Activated T-cell treated with anti-CD3 and anti-CD28 coated beads, Interleukin-2, amount 50 U/mL, for 24 hours (primary cell): ENCODE results near the gene THSD7B.
"Not testable (repeated sequence)": the region's sequence is repeated elsewhere in the genome, so short reads cannot be mapped to it uniquely, and the experiment has no call there.

Source experiments
- DNase-seq: peaks from one replicate; pipeline ENCODE4 v3.0.0-alpha.2; 2020
- H3K27ac Mint-ChIP-seq: 2 replicates; pipeline ENCODE4 v1.8.0; 2020; ENCODE audit warnings: mild to moderate bottlenecking, mixed read lengths
- H3K27me3 Mint-ChIP-seq: 2 replicates; pipeline ENCODE4 v1.8.0; 2020; ENCODE audit warnings: mixed read lengths
- H3K36me3 Mint-ChIP-seq: 2 replicates; pipeline ENCODE4 v1.8.0; 2020; ENCODE audit warnings: low read depth, mixed read lengths
- H3K4me1 Mint-ChIP-seq: 2 replicates; pipeline ENCODE4 v1.8.0; 2020; ENCODE audit warnings: low read depth, mixed read lengths
- H3K4me3 Mint-ChIP-seq: 2 replicates; pipeline ENCODE4 v1.8.0; 2020; ENCODE audit warnings: mild to moderate bottlenecking, moderate library complexity, mixed read lengths
- H3K9me3 Mint-ChIP-seq: 2 replicates; pipeline ENCODE4 v1.8.0; 2020; ENCODE audit warnings: mixed read lengths

The THSD7B gene

DNA sequence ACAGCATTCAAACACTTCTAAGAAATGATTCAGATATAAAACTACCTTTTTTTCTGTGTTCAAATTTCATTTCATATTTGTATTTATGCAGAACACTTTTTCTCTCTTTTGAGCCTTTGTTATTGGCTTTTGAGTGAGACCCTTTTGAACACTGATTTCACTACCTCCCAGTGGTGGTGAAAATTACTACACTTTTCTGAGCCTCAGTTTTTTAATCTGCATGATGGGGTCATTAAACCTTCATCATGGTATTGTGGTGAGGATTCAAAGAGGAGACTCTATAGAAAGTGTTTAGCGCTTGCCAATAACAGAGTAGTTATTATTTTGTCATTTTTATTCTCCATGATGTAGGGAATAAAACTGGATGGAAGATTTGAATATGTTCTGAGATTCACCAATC lies 169.8 kb downstream of the THSD7B start:
- Mint-ChIP-seq H3K27ac (no peak overlapping the region), H3K4me1 (no peaks in the 10 kb centered on the region), H3K4me3 (no peak overlapping the region), H3K27me3 (no peaks in the 10 kb centered on the region), H3K36me3 (no peaks in the 10 kb centered on the region), H3K9me3 (no peaks in the 10 kb centered on the region)
- no peak for DNase-seq

DNA sequence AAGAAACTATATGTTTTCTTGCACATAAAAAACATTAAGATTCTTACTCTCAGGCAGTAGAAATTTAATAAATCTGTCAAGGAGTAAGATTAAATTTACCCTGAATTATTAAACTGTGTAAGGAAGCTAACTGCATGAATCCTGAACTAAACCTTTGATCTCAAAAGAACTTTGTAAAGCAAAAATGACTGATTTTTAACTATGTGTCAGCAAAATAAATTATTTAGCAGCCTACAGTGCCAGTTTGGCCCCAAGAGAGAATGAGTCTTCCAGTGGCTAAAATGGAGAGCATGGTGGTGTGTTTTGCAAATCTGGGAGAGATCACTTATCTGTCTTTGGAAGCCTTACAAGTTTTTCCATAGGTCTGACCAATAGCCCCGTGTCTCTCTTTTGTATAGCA lies 190.7 kb downstream of the THSD7B start:
- Mint-ChIP-seq H3K27me3 (no peaks in the 10 kb centered on the region), H3K36me3 (no peaks in the 10 kb centered on the region), H3K4me1 (no peaks in the 10 kb centered on the region)

DNA sequence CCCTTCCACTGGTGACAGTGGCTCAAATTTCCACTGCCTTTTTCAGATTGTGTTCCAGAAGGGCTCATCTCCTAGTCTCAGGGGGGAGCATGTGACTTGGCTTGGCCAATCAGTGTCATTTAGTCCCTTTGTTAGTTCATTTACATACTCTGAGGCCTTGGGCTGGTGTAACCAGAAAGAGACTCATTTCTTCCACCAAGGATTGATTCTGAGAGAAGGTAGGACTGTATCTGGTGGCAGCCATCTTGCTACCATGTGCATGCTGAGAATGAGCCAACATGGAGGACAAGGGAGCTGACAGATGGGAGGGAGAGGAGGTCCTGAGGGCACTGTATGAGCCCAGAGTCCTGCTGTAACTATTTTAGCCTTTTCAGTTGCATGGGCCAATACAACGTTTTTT lies 191.7 kb downstream of the THSD7B start:
- Mint-ChIP-seq H3K9me3 (no peaks in the 10 kb centered on the region), H3K27me3 (no peaks in the 10 kb centered on the region), H3K27ac (no peak overlapping the region), H3K4me3 (no peak overlapping the region), H3K4me1 (no peaks in the 10 kb centered on the region), H3K36me3 (no peaks in the 10 kb centered on the region)
- no peak for DNase-seq

More for the DNA sequence above, 190.7 kb downstream of the THSD7B start:
- no peaks in the 10 kb centered on the region for H3K9me3 Mint-ChIP-seq
- H3K27ac Mint-ChIP-seq: no peak overlapping the region
- DNase-seq: no peak
- no peak overlapping the region for H3K4me3 Mint-ChIP-seq

DNA sequence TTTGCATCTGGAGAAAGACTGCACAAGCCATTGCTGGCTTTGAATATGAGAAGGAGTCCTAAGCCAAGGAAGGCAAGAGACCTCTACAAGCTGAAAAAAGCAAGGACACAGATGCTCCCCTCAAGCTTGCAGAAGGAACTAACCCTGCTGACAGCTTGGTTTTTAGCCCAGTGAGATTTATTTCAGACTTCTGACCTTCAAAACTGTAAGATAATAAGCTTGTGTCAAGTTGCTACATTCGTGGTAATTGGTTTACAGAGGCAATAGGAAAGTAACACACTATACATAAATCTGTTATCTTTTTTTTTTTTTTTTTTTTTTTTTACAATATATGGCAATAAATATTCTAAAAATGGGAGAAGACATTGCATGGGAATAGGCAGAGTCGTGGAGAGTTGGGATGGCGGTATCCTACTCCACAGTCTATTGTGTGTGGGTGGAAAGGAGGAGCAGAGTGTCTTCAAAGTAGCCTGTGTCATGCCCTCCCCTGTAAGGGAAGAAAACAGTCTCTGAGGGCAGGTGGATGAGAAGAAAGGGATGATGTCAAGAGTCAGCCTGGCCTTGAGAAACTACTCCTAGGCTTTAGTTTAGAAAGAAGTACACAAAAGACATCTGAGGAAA lies 196.9 kb downstream of the THSD7B start:
- Mint-ChIP-seq H3K36me3 (no peaks in the 10 kb centered on the region), H3K4me1 (no peaks in the 10 kb centered on the region), H3K27ac (no peak overlapping the region), H3K4me3 (no peak overlapping the region), H3K27me3 (no peaks in the 10 kb centered on the region), H3K9me3 (no peaks in the 10 kb centered on the region)
- DNase-seq: no peak

DNA sequence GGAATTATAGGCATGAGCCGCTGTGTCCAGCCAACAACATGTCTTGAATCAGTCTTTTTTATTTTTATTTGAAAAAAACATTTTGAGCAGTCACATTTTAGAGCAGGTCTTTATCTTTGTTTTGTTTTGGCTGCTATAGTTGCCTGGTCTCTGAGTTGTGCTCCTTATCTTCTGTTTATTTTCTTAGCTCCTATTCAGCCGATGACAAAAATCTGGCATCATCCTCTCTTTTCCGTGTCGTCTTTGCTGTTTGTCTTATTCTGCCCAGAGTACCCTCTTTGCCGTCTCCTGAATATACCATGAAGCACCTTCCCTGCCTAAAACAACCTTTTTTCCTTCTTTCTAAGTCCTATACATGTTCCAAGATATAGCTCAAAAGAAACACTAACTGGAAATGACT lies 201.1 kb downstream of the THSD7B start:
- DNase-seq: no peak
- H3K27ac Mint-ChIP-seq: no peak overlapping the region
- no peaks in the 10 kb centered on the region for H3K27me3 Mint-ChIP-seq
- no peaks in the 10 kb centered on the region for H3K9me3 Mint-ChIP-seq
- H3K4me1 Mint-ChIP-seq: no peaks in the 10 kb centered on the region
- H3K4me3 Mint-ChIP-seq: no peak overlapping the region
- no peaks in the 10 kb centered on the region for H3K36me3 Mint-ChIP-seq

DNA sequence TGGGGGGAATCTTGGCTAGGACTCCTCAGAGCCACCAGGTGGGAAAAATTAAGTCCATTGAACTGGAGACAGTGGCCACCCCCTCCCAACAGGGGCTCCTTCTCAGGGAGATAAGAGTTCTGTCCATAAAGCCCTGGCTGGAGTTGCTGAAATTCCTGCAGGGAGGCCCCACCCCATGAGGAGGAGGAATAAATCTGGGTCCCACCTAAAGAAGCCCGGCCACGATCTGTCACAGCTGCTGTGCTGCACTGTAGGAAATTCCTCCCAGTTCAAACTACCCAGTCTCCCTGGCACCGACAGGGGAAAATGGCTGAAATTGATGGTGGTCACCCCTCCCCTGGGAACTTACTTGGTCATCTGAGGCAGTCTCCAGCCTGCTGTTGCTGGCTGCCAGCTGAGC lies 215.0 kb downstream of the THSD7B start:
- no peak for DNase-seq
- Mint-ChIP-seq H3K27me3 (no peaks in the 10 kb centered on the region), H3K27ac (no peak overlapping the region), H3K36me3 (no peaks in the 10 kb centered on the region), H3K9me3 (no peaks in the 10 kb centered on the region), H3K4me3 (no peak overlapping the region), H3K4me1 (no peaks in the 10 kb centered on the region)

DNA sequence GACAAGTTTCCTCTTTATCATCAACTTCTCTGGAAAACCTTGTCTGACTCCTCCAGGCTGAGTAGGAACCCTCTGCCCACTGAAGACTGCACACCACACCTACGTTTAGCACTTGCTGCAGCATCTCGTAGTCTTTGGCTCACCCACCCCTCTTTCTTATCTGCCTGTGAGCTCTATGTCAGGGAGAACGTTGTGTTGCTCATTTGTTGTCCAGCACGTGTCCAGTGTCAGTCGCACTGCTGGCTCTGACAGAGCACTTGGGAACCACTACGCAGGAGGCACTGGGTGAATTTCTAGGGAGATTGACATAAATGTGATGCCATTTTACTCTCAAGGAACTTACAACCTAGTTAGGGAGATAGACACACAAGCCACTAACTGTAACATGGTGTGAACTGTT lies 216.3 kb downstream of the THSD7B start:
- not testable (repeated sequence) for H3K36me3 Mint-ChIP-seq, H3K9me3 Mint-ChIP-seq, H3K4me3 Mint-ChIP-seq, DNase-seq, H3K27ac Mint-ChIP-seq, H3K27me3 Mint-ChIP-seq, H3K4me1 Mint-ChIP-seq

DNA sequence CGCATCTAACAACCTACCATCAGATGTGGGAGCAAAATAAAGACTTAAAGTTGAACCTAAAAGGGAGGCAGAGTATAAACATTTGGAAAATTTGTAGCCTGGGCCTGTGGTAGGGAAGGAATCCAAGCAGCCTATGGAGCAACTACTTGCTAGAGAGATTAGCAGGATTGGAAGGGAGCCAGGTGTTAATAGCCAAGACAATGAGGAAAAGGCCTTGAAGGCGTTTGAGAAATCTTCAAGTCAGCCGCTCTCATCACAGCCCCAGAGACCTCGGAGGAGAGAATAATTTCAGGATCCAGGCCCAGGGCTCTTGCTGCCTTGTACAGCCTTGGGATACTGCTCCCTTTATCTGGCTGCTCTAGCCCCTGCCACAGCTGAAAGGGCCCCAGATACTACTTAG lies 219.7 kb downstream of the THSD7B start:
- Mint-ChIP-seq H3K27ac (no peak overlapping the region), H3K4me3 (no peak overlapping the region), H3K4me1 (no peaks in the 10 kb centered on the region), H3K9me3 (no peaks in the 10 kb centered on the region), H3K36me3 (no peaks in the 10 kb centered on the region), H3K27me3 (no peaks in the 10 kb centered on the region)
- DNase-seq: no peak

DNA sequence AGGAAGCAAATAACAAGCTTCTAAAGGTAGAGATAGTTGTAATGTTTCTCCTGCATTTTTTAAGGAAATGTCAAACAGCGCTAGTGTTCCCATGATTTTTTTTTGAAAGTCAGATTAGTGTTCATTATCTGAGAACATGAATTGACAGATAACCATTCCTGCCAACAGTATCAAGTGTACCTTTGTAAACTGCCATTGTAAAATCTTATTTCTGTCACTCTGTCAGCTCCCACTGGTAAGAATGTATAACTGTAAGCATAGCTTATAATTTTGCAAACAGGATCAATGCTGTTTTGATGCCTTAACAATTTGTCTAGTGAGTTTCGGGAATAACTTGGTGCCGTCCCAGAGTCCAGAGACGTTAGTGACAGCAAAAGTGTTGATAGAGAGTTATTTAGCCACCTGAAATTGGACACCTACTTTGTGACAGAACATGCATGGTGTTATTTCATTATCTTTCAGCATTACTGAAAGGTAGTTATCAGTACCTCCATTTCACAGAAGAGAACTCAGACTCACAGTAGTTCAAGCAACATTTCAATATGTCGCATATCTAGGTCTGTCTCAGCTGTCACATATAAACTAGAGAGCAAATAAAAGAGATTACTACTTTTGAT lies 221.4 kb downstream of the THSD7B start:
- DNase-seq: no peak
- Mint-ChIP-seq H3K27me3 (no peaks in the 10 kb centered on the region), H3K4me1 (no peaks in the 10 kb centered on the region), H3K9me3 (no peaks in the 10 kb centered on the region), H3K36me3 (no peaks in the 10 kb centered on the region), H3K4me3 (no peak overlapping the region), H3K27ac (no peak overlapping the region)

DNA sequence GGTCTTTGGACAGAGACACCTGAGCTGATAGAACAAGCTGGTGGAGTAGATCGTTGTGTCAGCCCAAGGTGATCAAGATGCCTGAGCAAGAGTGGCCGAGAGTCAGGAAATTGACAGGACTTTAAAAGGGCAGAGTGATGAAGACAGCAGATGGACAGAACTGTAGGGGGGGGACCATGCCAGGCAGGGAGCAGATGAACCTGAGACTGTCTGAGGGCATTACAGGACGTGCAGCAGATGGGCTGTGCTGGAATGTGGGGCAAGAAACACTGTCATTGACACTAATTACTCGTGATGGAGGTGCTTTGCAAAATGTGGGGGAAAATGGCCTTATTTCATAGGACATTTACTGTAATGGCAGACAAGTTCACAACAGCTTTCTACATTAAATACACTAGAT lies 225.0 kb downstream of the THSD7B start:
- H3K4me3 Mint-ChIP-seq: no peak overlapping the region
- H3K4me1 Mint-ChIP-seq: no peaks in the 10 kb centered on the region

DNA sequence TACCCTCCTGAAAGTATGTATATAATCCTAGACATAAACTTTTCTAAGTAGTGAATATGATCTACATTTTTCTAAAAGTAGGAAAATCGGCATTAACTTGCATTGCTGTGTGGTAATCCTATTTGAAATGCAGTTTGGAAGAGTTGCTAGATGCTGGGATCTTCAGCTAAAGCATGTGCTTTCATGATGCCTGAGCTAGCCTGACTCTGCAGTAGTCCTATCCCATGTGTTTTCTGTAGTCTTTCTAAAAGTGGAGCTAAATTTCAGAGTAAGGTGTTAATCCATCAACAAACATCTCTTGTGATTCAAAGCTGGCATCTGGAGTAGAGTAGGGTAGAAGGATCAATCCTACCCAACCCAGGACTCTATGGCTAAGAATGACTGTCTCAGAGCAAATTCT lies 229.4 kb downstream of the THSD7B start:
- no peaks in the 10 kb centered on the region for H3K9me3 Mint-ChIP-seq
- H3K27ac Mint-ChIP-seq: no peak overlapping the region

More for the DNA sequence above, 225.0 kb downstream of the THSD7B start:
- DNase-seq: no peak
- Mint-ChIP-seq H3K36me3 (no peaks in the 10 kb centered on the region), H3K27me3 (no peaks in the 10 kb centered on the region), H3K27ac (no peak overlapping the region), H3K9me3 (no peaks in the 10 kb centered on the region)

DNA sequence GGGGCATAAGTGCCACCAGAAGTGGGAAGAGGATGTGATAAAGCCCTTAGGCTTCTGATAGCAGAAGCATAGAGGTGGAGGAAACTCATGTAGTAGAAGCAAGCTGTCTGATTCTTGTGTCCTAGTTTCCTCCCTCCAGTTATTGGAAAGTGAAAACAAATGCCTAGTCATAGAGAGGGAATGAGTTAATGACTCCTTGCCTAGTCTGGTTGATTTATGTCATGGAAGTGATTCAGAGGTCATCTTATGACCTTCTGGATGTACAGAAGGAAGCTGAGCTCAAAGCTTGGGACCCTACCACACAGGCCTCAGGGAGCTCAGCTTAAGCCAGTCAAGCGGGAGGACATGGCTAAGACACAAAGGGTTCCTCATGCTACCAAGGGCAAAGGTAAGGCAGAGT lies 232.2 kb downstream of the THSD7B start:
- no peak for DNase-seq
- Mint-ChIP-seq H3K27me3 (no peaks in the 10 kb centered on the region), H3K4me3 (no peak overlapping the region), H3K9me3 (no peaks in the 10 kb centered on the region), H3K36me3 (no peaks in the 10 kb centered on the region), H3K4me1 (no peaks in the 10 kb centered on the region), H3K27ac (no peak overlapping the region)

More for the DNA sequence above, 229.4 kb downstream of the THSD7B start:
- Mint-ChIP-seq H3K4me1 (no peaks in the 10 kb centered on the region), H3K36me3 (no peaks in the 10 kb centered on the region), H3K27me3 (no peaks in the 10 kb centered on the region), H3K4me3 (no peak overlapping the region)
- no peak for DNase-seq

DNA sequence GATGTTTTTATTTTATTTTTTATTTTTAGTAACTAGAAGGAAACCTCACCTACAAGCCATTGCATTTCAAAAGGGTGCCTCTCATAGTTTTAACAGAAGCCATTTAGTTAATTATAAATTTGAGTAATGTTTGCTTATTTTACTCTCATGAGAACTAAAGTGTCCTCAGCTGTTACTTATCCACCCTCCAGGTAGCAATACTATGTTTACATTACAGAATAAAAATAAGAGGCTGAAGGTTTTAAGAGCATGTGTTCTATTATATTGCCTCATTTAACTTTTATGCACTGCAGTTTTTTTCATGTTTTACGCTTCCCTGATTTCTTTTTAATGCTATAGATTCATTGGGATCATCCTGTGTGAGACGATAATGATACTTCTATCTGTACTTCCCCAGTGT lies 235.5 kb downstream of the THSD7B start:
- H3K27me3 Mint-ChIP-seq: no peaks in the 10 kb centered on the region
- H3K36me3 Mint-ChIP-seq: no peaks in the 10 kb centered on the region
- H3K4me3 Mint-ChIP-seq: no peak overlapping the region
- no peaks in the 10 kb centered on the region for H3K4me1 Mint-ChIP-seq
- no peak for DNase-seq
- no peak overlapping the region for H3K27ac Mint-ChIP-seq
- no peaks in the 10 kb centered on the region for H3K9me3 Mint-ChIP-seq

DNA sequence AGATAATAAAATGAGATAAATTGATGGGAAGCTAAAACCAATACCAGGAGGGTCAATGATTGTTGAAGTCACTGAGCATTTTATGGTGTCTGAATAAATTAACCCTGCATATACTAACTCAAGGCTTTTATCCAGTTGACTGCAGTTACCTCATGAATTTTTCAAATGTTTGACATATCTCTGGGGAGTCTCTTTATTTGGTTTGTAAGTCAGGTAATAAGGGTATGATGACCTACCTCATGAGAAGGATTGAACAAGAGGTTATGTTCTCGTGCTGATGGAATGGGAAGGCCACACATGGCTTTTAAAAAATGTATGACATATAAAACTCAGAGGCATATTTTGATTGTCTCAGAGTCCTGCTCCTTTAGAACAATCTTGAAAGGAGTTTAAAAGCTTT lies 237.6 kb downstream of the THSD7B start:
- no peaks in the 10 kb centered on the region for H3K36me3 Mint-ChIP-seq
- no peak overlapping the region for H3K27ac Mint-ChIP-seq
- H3K4me3 Mint-ChIP-seq: no peak overlapping the region
- no peaks in the 10 kb centered on the region for H3K27me3 Mint-ChIP-seq
- no peak for DNase-seq
- no peaks in the 10 kb centered on the region for H3K4me1 Mint-ChIP-seq
- no peaks in the 10 kb centered on the region for H3K9me3 Mint-ChIP-seq

DNA sequence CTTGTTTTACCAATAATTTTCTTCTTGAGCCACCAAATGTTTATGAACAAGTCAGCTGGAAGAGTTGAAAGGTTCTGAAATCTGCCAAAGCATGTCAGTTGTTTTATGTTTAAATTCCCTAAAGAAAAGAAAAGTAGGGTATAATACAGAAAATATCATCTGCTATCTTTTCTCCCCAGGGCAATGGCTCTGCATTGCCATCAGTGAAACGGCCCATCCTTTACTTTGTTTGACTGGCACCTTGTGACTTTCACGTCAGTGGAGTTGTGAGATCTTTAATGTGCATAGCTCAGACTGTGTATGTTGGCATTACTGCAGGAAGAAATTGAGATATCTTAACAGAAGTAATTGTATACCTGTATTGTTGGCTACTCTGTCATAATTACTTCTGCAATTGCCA lies 239.9 kb downstream of the THSD7B start:
- no peak for DNase-seq
- Mint-ChIP-seq H3K4me1 (no peaks in the 10 kb centered on the region), H3K36me3 (no peaks in the 10 kb centered on the region), H3K9me3 (no peaks in the 10 kb centered on the region), H3K27ac (no peak overlapping the region), H3K27me3 (no peaks in the 10 kb centered on the region), H3K4me3 (no peak overlapping the region)

DNA sequence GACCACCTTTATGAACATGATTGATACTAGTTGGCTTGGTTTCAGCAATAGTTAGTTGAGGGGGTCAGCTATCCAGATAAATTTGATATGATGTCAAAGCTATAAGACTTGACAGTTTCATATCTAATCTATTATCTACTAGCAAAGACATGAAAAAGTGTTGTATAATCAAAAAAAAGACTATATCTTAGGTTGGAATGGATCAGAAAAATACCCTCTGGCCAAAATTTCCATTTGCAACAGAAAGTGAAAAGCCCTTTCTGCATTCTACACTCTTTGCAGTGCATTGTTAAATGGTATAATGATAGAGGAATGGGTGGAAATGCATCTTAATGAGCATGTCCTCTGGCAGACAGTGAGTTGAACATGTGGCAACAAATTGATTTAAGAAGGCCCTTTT lies 242.6 kb downstream of the THSD7B start:
- Mint-ChIP-seq H3K27ac (no peak overlapping the region), H3K4me3 (no peak overlapping the region), H3K9me3 (no peaks in the 10 kb centered on the region), H3K4me1 (no peaks in the 10 kb centered on the region), H3K27me3 (no peaks in the 10 kb centered on the region), H3K36me3 (no peaks in the 10 kb centered on the region)
- no peak for DNase-seq
